Pancreas (tissue), 10 donors: Measurements from ENCODE around the gene MYCT1. TPM values are rescaled to one million over a fixed set of nuclear protein-coding genes. Genes with fewer than 3 reads are reported as not detected.
"Not testable (repeated sequence)": the region's sequence is repeated elsewhere in the genome, so short reads cannot be mapped to it uniquely, and the experiment has no call there.

Source experiments
- ATAC-seq, 4 donors: fragments of 200-7000 bp; cut with Tn5 transposase; one replicate each; pipeline versions ENCODE4 v1.8.0 to v1.9.1; 2020; ENCODE audit warnings: mild to moderate bottlenecking in 4 of 4, moderate library complexity in 4 of 4
- DNase-seq, 6 donors: peaks; one replicate each; pipeline ENCODE4 v3.0.0-alpha.2; 2020
- FAIRE-seq: peaks from 2 replicates; lab custom pipeline; 2012; peaks lifted over from hg19 to GRCh38; lab: Jason Lieb, UNC
- H3K27ac ChIP-seq, 4 donors: fragments of 200-600 bp; sonication (generic); 1 replicate in 3 of 4; 2 replicates in 1 of 4; pipeline versions ENCODE4 v1.5.0 to v1.8.0; 2020
- H3K27me3 ChIP-seq, 4 donors: fragments of 200-600 bp; one replicate each; pipeline ENCODE4 v1.8.0; 2021
- H3K36me3 ChIP-seq, 3 donors: fragments of 200-600 bp; sonication (generic) in 1 of 3; one replicate each; pipeline versions ENCODE4 v1.5.0 to v1.8.0; 2020 to 2021
- H3K4me1 ChIP-seq, 3 donors: fragments of 200-600 bp; one replicate each; pipeline ENCODE4 v1.8.0; 2021
- H3K4me3 ChIP-seq, 4 donors: fragments of 200-600 bp; sonication (generic) in 2 of 4; one replicate each; pipeline versions ENCODE4 v1.5.0 to v1.8.0; 2020 to 2021
- H3K9me3 ChIP-seq, 4 donors: fragments of 200-600 bp; one replicate each; pipeline ENCODE4 v1.8.0; 2021
- CTCF ChIP-seq, 4 donors: fragments of 200-600 bp; sonication (generic) in 3 of 4; IDR thresholded peaks; one replicate each; pipeline versions ENCODE4 v1.5.0 to v1.8.0; 2021; ENCODE audit warnings: antibody characterized with exemption in 4 of 4
- WGBS, 2 donors: extraction: QIAGEN DNeasy Blood & Tissue Kit; methylation state at CpG; one replicate each; pipeline ENCODE4 v1.1.7; 2013; 5-methylcytosine and 5-hydroxymethylcytosine counted together
- intact Hi-C, 3 donors: fragments of 100-400 bp; cut with DNase I; formaldehyde crosslinking; loops; one replicate each; pipeline versions ENCODE4 v1.11.1 to v1.14.2; 2022
- polyA plus RNA-seq, 2 donors: library from polyadenylated mRNA; stranded (reverse); fragments of 200-250 nt; gene quantifications; one replicate each; pipeline ENCODE4 v1.2.3, GENCODE V29; 2013
- total RNA-seq, 6 donors: library from RNA; stranded (reverse); fragmentation: NEBNext Ultra II Directional in 4 of 6; extraction: Animal tissue kit (Norgen Biotek cat#: 25700) in 4 of 6; gene quantifications; one replicate each; pipeline versions ENCODE4 v1.2.1 to v1.2.4, GENCODE V29; 2021 to 2023
- donor health status: healthy with polysubstance abuse.
- donor health status: DM: no; HTN: no; CAD: no; lungs with moderate emphysema.
- donor health status: DM: no; HTN: no; CAD: no.
- donor health status: control.
- donor health status: control.
- donor health status: Bipolar disorder and iron deficiency.
- donor health status: DM: yes; HTN: yes; CAD: no.
- donor health status: DM: no; HTN: no; CAD: no.
- donor health status: DM: no; HTN: no; CAD: no.
- donor health status: DM: yes; HTN: yes; CAD: no.

MYCT1 gene
- total and polyA plus RNA-seq, 8 donors: 0.93 to 3.2 (median 1.9) TPM

DNA sequence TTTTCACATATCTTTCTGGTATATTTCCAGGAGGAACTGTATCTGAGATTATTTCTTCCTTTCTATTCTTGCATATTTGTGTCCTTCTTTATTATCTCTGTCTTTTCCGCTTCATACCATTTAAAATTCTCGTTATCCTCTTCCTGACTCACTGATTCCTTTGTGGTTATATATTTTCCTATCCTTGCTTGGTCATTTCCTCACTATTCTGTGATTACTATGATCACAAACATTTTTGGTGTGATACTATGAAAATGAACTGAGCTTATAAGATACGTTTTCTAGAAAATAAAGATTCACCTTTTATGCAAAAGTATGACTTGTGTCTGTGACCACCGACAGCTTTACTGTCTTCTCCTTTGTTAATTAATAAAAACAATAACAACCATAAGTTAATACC, 26.5 kb upstream of the MYCT1 start:
- Histone ChIP-seq H3K9me3 (no peaks in the 10 kb centered on the region), H3K36me3 (no peaks in the 10 kb centered on the region), H3K4me1 (no peaks in the 10 kb centered on the region), H3K27me3 (no peaks in the 10 kb centered on the region), H3K27ac (no peak overlapping the region), H3K4me3 (no peak overlapping the region)
- TF ChIP-seq CTCF (IDR thresholded peaks at IDR 0.05): no peak
- ATAC-seq (no peak), DNase-seq (no peak), FAIRE-seq (no peak)
- intact Hi-C loops: no loop called here
- 35 to 56% methylated on average over 4 of the region's 4 CpGs for WGBS, 2 donors

GRCh38 chr6:152673236-152673635, 24.5 kb upstream of the MYCT1 start:
- FAIRE-seq (no peak), DNase-seq (no peak), ATAC-seq (no peak)
- Histone ChIP-seq H3K4me1 (no peaks in the 10 kb centered on the region), H3K36me3 (no peaks in the 10 kb centered on the region), H3K9me3 (no peaks in the 10 kb centered on the region), H3K27ac (no peak overlapping the region), H3K27me3 (no peaks in the 10 kb centered on the region), H3K4me3 (no peak overlapping the region)
- TF ChIP-seq CTCF (IDR thresholded peaks at IDR 0.05): no peak
- intact Hi-C loops: no loop called here

DNA sequence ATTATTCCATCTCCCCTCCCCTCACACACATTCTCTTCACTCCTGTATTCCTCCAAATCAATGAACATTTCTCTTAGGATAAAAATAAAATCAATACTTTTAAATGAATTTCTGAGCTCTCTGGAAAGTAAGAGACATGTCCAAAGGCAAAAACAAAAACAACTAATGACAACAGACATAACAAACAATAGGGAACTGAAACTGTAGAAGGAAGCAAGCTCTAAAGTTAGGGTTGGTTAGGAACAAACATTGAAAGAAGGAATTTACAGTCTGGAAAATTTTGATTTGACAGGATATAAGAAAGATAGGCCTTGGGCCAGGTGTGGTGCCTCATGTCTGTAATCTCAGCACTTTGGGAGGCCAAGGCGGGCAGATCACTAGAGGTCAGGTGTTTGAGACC, 17.5 kb upstream of the MYCT1 start:
- FAIRE-seq: no peak
- Histone ChIP-seq H3K27me3 (no peaks in the 10 kb centered on the region), H3K4me3 (no peak overlapping the region), H3K36me3 (no peaks in the 10 kb centered on the region), H3K4me1 (no peaks in the 10 kb centered on the region), H3K9me3 (no peaks in the 10 kb centered on the region), H3K27ac (no peak overlapping the region)
- intact Hi-C loops: no loop called here
- no peak for ATAC-seq
- 80 to 86% methylated on average over 1 of the region's 1 CpG for WGBS, 2 donors
- no peak for DNase-seq
- TF ChIP-seq CTCF (IDR thresholded peaks at IDR 0.05): no peak

DNA sequence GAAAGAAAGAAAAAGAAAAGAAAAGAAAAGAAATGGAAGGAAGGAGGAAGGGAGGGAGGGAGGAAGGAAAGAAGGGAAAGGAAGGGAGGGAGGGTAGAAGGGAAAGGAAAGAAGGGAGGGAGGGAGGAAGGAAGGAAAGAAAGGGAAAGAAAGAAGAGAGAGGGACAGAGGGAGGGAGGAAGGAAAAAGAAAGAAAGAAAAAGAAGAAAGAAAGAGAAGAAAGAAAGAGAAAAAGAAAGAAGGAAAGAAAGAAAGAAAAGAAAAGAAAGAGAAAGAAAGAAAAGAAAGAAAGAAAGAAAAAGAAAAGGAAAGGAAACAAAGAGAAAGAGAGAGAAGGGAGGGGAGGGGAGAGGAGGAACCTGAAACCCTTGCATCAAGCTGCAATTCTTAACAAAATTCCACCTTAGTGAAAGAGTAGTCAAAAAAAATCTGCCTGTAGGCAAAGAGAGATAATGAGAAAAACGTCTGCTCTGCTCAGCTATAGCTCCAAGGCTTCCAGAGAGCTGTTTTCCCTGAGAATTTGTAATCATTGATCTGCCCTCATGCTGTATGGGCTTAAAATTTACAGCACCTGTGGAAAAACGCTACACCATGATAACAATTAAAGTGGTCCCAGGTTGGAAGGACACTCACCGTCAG, 16.7 kb upstream of the MYCT1 start:
- no peak for TF ChIP-seq CTCF (IDR thresholded peaks at IDR 0.05)
- Histone ChIP-seq H3K27ac (no peak overlapping the region), H3K27me3 (no peaks in the 10 kb centered on the region), H3K4me1 (no peaks in the 10 kb centered on the region), H3K4me3 (no peak overlapping the region), H3K9me3 (no peaks in the 10 kb centered on the region), H3K36me3 (no peaks in the 10 kb centered on the region)
- WGBS, 2 donors: 10 to 18% methylated on average over 3 of the region's 3 CpGs
- FAIRE-seq (no peak), ATAC-seq (no peak), DNase-seq (no peak)
- intact Hi-C loops: no loop called here

DNA sequence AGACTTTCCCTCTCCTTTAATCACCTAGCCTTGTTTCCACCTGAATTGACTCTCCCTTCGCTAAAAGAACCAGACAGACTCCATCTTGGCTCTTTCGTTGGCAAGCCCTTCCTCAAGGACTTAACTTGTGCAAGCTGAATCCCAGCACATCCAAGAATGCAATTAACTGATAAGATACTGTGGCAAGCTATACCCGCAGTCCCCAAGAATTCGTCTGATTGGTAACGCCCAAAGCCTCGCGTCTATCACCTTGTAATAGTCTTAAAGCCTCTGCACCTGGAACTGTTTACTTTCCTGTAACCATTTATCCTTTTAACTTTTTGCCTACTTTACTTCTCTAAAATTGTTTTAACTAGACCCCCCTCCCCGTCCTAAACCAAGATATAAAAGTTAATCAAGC, 15.6 kb upstream of the MYCT1 start:
- no peak for FAIRE-seq
- 17 to 19% methylated on average over 8 of the region's 8 CpGs for WGBS, 2 donors
- no peak for DNase-seq
- Histone ChIP-seq H3K4me1 (no peaks in the 10 kb centered on the region), H3K9me3 (no peaks in the 10 kb centered on the region), H3K27ac (no peak overlapping the region), H3K4me3 (no peak overlapping the region), H3K27me3 (no peaks in the 10 kb centered on the region), H3K36me3 (no peaks in the 10 kb centered on the region)
- no peak for TF ChIP-seq CTCF (IDR thresholded peaks at IDR 0.05)
- intact Hi-C loops: no loop called here
- no peak for ATAC-seq

GRCh38 chr6:152682935-152683334, 14.8 kb upstream of the MYCT1 start:
- 29 to 38% methylated on average over 8 of the region's 8 CpGs for WGBS, 2 donors
- FAIRE-seq, H3K27me3 ChIP-seq, H3K36me3 ChIP-seq, intact Hi-C loops, ATAC-seq, H3K4me3 ChIP-seq, DNase-seq, H3K9me3 ChIP-seq, H3K27ac ChIP-seq, H3K4me1 ChIP-seq: not testable (repeated sequence)
